Adrenal gland (tissue), 12 donors: ENCODE data around the gene ADSS1. TPM values are rescaled to one million over a fixed set of nuclear protein-coding genes. Genes with fewer than 3 reads are reported as not detected.

ENCODE experiments used
- DNase-seq, 7 donors: peaks; one replicate each; pipeline ENCODE4 v3.0.0-alpha.2; 2019 to 2020
- H3K27ac ChIP-seq, 5 donors: fragments of 200-600 bp; sonication (generic) in 4 of 5; 1 replicate in 3 of 5; 2 replicates in 2 of 5; pipeline versions ENCODE4 v1.5.1 to v1.8.0; 2016 to 2020; ENCODE audit warnings: mild to moderate bottlenecking in 1 of 5
- H3K27me3 ChIP-seq: fragments of 200-600 bp; 2 replicates; pipeline ENCODE4 v1.8.0; 2021
- H3K36me3 ChIP-seq, 2 donors: fragments of 200-600 bp; replicated peaks in 1 of 2; 1 replicate in 1 of 2; 2 replicates in 1 of 2; pipeline versions ENCODE4 v1.5.1 to v1.8.0; 2018 to 2022
- H3K4me1 ChIP-seq, 2 donors: fragments of 200-600 bp; replicated peaks in 1 of 2; 1 replicate in 1 of 2; 2 replicates in 1 of 2; pipeline versions ENCODE4 v1.5.1 to v1.8.0; 2018 to 2021
- H3K4me3 ChIP-seq, 4 donors: fragments of 200-600 bp; sonication (generic) in 3 of 4; one replicate each; pipeline ENCODE4 v1.5.1; 2016 to 2018
- H3K9me3 ChIP-seq, 3 donors: fragments of 200-600 bp; sonication (generic) in 1 of 3; replicated peaks in 1 of 3; 1 replicate in 2 of 3; 2 replicates in 1 of 3; pipeline versions ENCODE4 v1.5.1 to v1.8.0; 2016 to 2021
- POLR2A ChIP-seq, 2 donors: fragments of 450-650 bp; IDR thresholded peaks; one replicate each; pipeline ENCODE4 v1.6.1; 2017; ENCODE audit warnings: antibody characterized with exemption in 2 of 2, mild to moderate bottlenecking in 2 of 2, moderate library complexity in 1 of 2
- WGBS, 4 donors: extraction: QIAGEN DNeasy Blood & Tissue Kit in 2 of 4; methylation state at CpG; one replicate each; pipeline versions ENCODE4 v1.1.5 to v1.1.7; 2013 to 2017; 5-methylcytosine and 5-hydroxymethylcytosine counted together
- intact Hi-C, 2 donors: fragments of 100-400 bp; cut with DNase I; formaldehyde crosslinking; loops; one replicate each; pipeline versions ENCODE4 v1.14.1 to v1.15.0; 2022 to 2023
- polyA plus RNA-seq, 3 donors: library from polyadenylated mRNA; stranded (reverse); fragments of 200-250 nt in 2 of 3; fragments of 350-450 nt in 1 of 3; fragmentation: Illumina TruSeq in 1 of 3; extraction: RNeasy Lipid Tissue Mini Kit (QIAGEN cat#74804) in 1 of 3; gene quantifications; one replicate each; pipeline ENCODE4 v1.2.3, GENCODE V29; 2013 to 2014
- total RNA-seq, 9 donors: library from RNA; depleted of rRNA in 4 of 9; stranded (reverse); fragments of >200 nt in 4 of 9; fragments of 120-200 nt in 1 of 9; fragmentation: NEBNext Ultra II Directional in 1 of 9; extraction: Animal tissue kit (Norgen Biotek cat#: 25700) in 1 of 9; gene quantifications; one replicate each; pipeline versions ENCODE4 v1.1.0 to v1.2.4, GENCODE V29; 2013 to 2023
- TF ChIP-seq, protein P1 (sequence below), 6 experiments: fragments of 450-650 bp in 4 of 6; fragments of 200-600 bp in 2 of 6; sonication (generic) in 1 of 6; IDR thresholded peaks; 1 replicate in 5 of 6; 2 replicates in 1 of 6; pipeline versions ENCODE4 v1.5.1 to v1.8.0; 2016 to 2021; ENCODE audit warnings: antibody characterized with exemption in 6 of 6, mild to moderate bottlenecking in 2 of 6, moderate library complexity in 1 of 6
- donor health status: healthy with polysubstance abuse.
- donor health status: Bipolar disorder and iron deficiency.
- donor health status: DM: yes; HTN: yes; CAD: no.
- donor health status: DM: no; HTN: no; CAD: no.
- donor health status: DM: no; HTN: no; CAD: no.
- donor health status: DM: yes; HTN: yes; CAD: no.

Gene ADSS1
- total and polyA plus RNA-seq, 12 donors = 4.0 to 39.1 (median 16.9) TPM

DNA sequence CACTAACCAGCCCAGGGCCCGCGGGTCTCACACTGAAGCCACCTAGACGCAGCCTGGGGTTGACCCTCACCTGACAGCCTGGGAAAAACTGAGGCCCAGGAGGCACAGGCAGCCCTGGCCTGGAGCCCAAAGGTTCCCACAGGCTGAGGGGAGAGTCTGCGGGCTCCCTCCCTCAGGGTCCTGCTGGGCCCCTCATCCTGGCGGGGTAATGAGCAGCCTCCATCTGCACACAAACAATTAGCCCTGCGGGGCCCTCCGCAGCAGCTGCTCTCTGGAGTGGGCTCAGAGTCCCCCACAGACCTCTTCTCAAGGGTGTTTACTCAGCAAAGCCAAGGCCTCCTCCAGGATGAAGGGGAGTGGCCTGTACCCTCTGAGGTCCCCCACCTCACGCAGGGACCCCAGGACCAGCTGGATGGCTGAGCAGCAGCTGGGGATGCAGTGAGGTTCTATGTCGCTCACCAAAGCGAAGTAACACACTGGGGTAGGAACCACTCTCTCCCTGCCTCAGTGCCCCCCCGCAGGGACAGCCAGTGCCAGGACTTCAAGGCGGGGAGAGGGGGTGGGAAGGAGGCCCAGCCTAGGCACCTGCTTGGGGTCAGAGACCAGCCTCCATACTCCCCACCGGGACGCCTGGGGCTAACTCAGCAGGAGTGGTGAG is 64.3 kb downstream of the ADSS1 start:
- no peaks in the 10 kb centered on the region for H3K9me3 ChIP-seq
- H3K4me3 ChIP-seq = no peak overlapping the region
- H3K4me1 ChIP-seq = peaks cover 41 to 79% of the 10 kb centered on the region in 2 donors
- H3K36me3 ChIP-seq = peaks cover 0 to 21% of the 10 kb centered on the region in 2 donors
- peak overlapping the region in 3 of 5 donors; percentile 10 to 97 (median 92) for H3K27ac ChIP-seq
- 80 to 85% (median 81%) methylated on average over 1 to 14 of the region's 14 CpGs for WGBS, 4 donors
- no peaks in the 10 kb centered on the region for H3K27me3 ChIP-seq
- DNase-seq = no peak
- intact Hi-C loops = no loop called here
- TF ChIP-seq, protein P1, sequence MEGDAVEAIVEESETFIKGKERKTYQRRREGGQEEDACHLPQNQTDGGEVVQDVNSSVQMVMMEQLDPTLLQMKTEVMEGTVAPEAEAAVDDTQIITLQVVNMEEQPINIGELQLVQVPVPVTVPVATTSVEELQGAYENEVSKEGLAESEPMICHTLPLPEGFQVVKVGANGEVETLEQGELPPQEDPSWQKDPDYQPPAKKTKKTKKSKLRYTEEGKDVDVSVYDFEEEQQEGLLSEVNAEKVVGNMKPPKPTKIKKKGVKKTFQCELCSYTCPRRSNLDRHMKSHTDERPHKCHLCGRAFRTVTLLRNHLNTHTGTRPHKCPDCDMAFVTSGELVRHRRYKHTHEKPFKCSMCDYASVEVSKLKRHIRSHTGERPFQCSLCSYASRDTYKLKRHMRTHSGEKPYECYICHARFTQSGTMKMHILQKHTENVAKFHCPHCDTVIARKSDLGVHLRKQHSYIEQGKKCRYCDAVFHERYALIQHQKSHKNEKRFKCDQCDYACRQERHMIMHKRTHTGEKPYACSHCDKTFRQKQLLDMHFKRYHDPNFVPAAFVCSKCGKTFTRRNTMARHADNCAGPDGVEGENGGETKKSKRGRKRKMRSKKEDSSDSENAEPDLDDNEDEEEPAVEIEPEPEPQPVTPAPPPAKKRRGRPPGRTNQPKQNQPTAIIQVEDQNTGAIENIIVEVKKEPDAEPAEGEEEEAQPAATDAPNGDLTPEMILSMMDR (IDR thresholded peaks at IDR 0.05) = no peak
- no peak for TF ChIP-seq POLR2A (IDR thresholded peaks at IDR 0.05)

GRCh38 chr14:104788873-104789663 is 65.0 kb downstream of the ADSS1 start:
- Histone ChIP-seq H3K4me3 (no peak overlapping the region), H3K9me3 (no peaks in the 10 kb centered on the region), H3K36me3 (peaks cover 0 to 21% of the 10 kb centered on the region in 2 donors), H3K4me1 (peaks cover 49 to 87% of the 10 kb centered on the region in 2 donors), H3K27me3 (no peaks in the 10 kb centered on the region), H3K27ac (peak overlapping the region; percentile 54 to 97 (median 78))
- intact Hi-C loops = no loop called here
- no peak for TF ChIP-seq POLR2A (IDR thresholded peaks at IDR 0.05)
- TF ChIP-seq, protein P1 (IDR thresholded peaks at IDR 0.05) = no peak
- DNase-seq = peak in 2 of 7 donors; percentile 50 to 59
- 42 to 60% (median 53%) methylated on average over 9 to 39 of the region's 39 CpGs for WGBS, 4 donors

DNA sequence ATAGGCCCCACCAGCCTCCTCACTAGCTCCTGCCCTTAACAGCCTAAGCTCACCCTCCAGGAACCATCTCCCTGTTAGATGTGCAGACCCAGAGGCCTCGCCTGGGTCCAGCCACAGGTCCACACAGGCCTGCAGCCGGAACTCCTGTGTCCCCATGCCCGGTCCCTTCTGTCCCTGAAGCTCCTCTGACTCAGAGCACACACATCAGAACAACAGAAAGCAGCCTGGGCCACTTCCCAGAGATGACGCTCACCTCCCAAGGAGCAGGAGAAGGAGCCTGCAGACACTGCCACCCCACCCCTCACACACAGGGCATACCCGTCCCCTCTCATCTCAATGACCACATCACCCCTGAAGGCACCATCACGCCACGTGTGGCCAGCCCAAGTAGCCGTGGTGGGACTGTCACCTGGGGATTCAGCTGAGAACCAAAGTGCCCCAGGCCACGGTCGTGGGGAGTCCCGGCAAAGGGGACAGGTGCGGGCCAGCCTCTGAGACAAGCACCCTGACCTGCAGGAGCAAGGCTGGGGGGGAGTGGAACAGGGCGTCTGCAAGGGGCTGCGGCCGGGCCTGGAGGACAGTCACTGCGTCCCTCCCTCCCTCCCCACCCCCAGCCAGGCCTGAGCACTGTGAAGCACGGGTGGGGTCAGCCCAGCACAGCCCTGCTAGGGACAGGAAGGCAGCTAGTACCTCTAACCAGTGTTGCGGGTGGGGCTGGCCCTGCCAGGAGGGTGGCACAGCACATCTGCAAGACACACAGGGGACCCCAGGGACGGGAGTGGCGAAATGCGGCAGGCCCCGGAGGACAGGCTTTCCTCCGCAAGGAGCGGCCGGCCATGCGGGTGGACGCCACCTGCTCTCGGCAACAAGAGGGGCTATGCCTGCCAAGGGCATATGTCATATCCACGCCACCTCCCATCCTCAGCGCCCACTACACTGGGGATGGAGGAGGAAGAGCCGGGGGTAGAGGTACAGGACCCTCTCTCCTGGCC is 66.0 kb downstream of the ADSS1 start:
- peaks cover 0 to 21% of the 10 kb centered on the region in 2 donors for H3K36me3 ChIP-seq
- TF ChIP-seq POLR2A (IDR thresholded peaks at IDR 0.05) = peak in 1 of 2 donors; percentile 85
- TF ChIP-seq, protein P1 (IDR thresholded peaks at IDR 0.05) = no peak
- H3K4me3 ChIP-seq = no peak overlapping the region
- H3K4me1 ChIP-seq = peaks cover 54 to 85% of the 10 kb centered on the region in 2 donors
- H3K9me3 ChIP-seq = no peaks in the 10 kb centered on the region
- H3K27ac ChIP-seq = peak overlapping the region; percentile 54 to 97 (median 78)
- intact Hi-C loops = no loop called here
- no peaks in the 10 kb centered on the region for H3K27me3 ChIP-seq
- WGBS, 4 donors = 57 to 65% (median 60%) methylated on average over 9 to 31 of the region's 31 CpGs
- peak; percentile 82 to 95 (median 94) for DNase-seq
